Prostate gland (tissue), 2 donors: Measurements from ENCODE around the gene MELTF.

Experiments used
- CTCF ChIP-seq, 4 experiments: fragments of 200-600 bp in 2 of 4; fragments of 450-650 bp in 2 of 4; sonication (generic) in 2 of 4; IDR thresholded peaks; 1 replicate in 3 of 4; 2 replicates in 1 of 4; pipeline ENCODE4 v1.5.1; 2016 to 2019; ENCODE audit warnings: antibody characterized with exemption in 4 of 4, mild to moderate bottlenecking in 2 of 4, moderate library complexity in 2 of 4
- POLR2A ChIP-seq: fragments of 450-650 bp; IDR thresholded peaks from one replicate; pipeline ENCODE4 v1.6.1; 2016; ENCODE audit warnings: antibody characterized with exemption, mild to moderate bottlenecking

- no peak for TF ChIP-seq CTCF (IDR thresholded peaks at IDR 0.05)
- TF ChIP-seq POLR2A = no peak
Measured at GRCh38 chr3:197001106-197001971, 28.3 kb downstream of the MELTF start.
